Stimulated activated CD8-positive, alpha-beta memory T cell treated with anti-CD3 and anti-CD28 coated beads, Interleukin-12 subunit alpha, Interleukin-12 subunit beta, amount 100 ng/mL, for 24 hours (primary cell): ENCODE results near the gene GGACT.
"Not testable (repeated sequence)": the region's sequence is repeated elsewhere in the genome, so short reads cannot be mapped to it uniquely, and the experiment has no call there.

Source experiments
- DNase-seq: peaks from one replicate; pipeline ENCODE4 v3.0.0-alpha.2; 2020; ENCODE audit errors: extremely low read depth

GGACT gene

GRCh38 chr13:100588331-100589177 is at the start of gene GGACT:
TSS of gene GGACT (minus strand) at chr13:100588789. CDS start at chr13:100532591, 56,198 bp downstream.
- peak; percentile 66 for DNase-seq

GRCh38 chr13:100637796-100638195 is 49.2 kb upstream of the GGACT start:
- DNase-seq = no peak

- no peak for DNase-seq
These were observed 48.8 kb upstream of the GGACT start for GRCh38 chr13:100637380-100637779.

- no peak for DNase-seq
These were observed 47.9 kb upstream of the GGACT start for GRCh38 chr13:100636441-100636840.

GRCh38 chr13:100636004-100636403 is 47.4 kb upstream of the GGACT start:
- no peak for DNase-seq

- DNase-seq = no peak
These were observed 46.1 kb upstream of the GGACT start for GRCh38 chr13:100634696-100635095.

- no peak for DNase-seq
These were observed 44.9 kb upstream of the GGACT start for GRCh38 chr13:100633461-100633860.

GRCh38 chr13:100630555-100630954 is 42.0 kb upstream of the GGACT start:
- DNase-seq = no peak

GRCh38 chr13:100627120-100627519 is 38.5 kb upstream of the GGACT start:
- DNase-seq = no peak

GRCh38 chr13:100625447-100625846 is 36.9 kb upstream of the GGACT start:
- DNase-seq = no peak

GRCh38 chr13:100620792-100621191 is 32.2 kb upstream of the GGACT start:
- no peak for DNase-seq

GRCh38 chr13:100619940-100620339 is 31.4 kb upstream of the GGACT start:
- no peak for DNase-seq

- DNase-seq = not testable (repeated sequence)
These were observed 30.3 kb upstream of the GGACT start for GRCh38 chr13:100618897-100619296.

GRCh38 chr13:100613031-100613430 is 24.4 kb upstream of the GGACT start:
- no peak for DNase-seq

- DNase-seq = no peak
These were observed 23.3 kb upstream of the GGACT start for GRCh38 chr13:100611678-100612492.

- DNase-seq = no peak
These were observed 22.1 kb upstream of the GGACT start for GRCh38 chr13:100610391-100611347.

- DNase-seq = no peak
These were observed 20.3 kb upstream of the GGACT start for GRCh38 chr13:100608906-100609305.

- DNase-seq = no peak
These were observed 19.9 kb upstream of the GGACT start for GRCh38 chr13:100608489-100608888.

GRCh38 chr13:100604918-100605710 is 16.5 kb upstream of the GGACT start:
- DNase-seq = no peak

GRCh38 chr13:100602493-100603111 is 14.0 kb upstream of the GGACT start:
- no peak for DNase-seq
